K562 (cell line): ENCODE measurements around the gene TRAPPC5. TPM values are rescaled to one million over a fixed set of nuclear protein-coding genes. Genes with fewer than 3 reads are reported as not detected.

ENCODE experiments used
- ATAC-seq: fragments of 200-7000 bp; cut with Tn5 transposase; 3 replicates; pipeline ENCODE4 v1.9.1; 2020; ENCODE audit warnings: moderate library complexity
- BruUV-seq: library from RNA; stranded (reverse); fragments of 400-500 nt; replicated peaks from 2 replicates; lab custom pipeline; 2021; lab: Mats Ljungman, UMichigan
- CTCF ChIA-PET: fragments of 300-600 bp; formaldehyde crosslinking; extraction: SDS; loops from one replicate; lab custom pipeline; 2021; ENCODE audit warnings: low intra/inter-chr PET ratio; lab: Yijun Ruan, JAX
- POLR2A ChIA-PET: fragments of 300-600, 350-650 bp; sonication (Branson Sonifier 250); formaldehyde crosslinking; extraction: SDS; loops from one replicate; lab custom pipeline; 2021; ENCODE audit warnings: antibody characterized with exemption, inconsistent platforms; lab: Yijun Ruan, JAX
- DNase-seq, 4 experiments: peaks; one replicate each; pipeline versions ENCODE4 v3.0.0 to v3.0.0-alpha.2; 2011 to 2018; ENCODE audit warnings: low spot score in 3 of 4, mixed read lengths in 3 of 4; ENCODE audit errors: extremely low read depth in 1 of 4
- FAIRE-seq: peaks from 2 replicates; lab custom pipeline; 2011; peaks lifted over from hg19 to GRCh38; lab: Jason Lieb, UNC
- H2AFZ ChIP-seq: 2 replicates; pipeline ENCODE4 v1.6.0; 2011; ENCODE audit warnings: low read depth, low read length, control low read depth, inconsistent platforms
- H3K27ac ChIP-seq: fragments of 200-600 bp; 3 replicates; pipeline ENCODE4 v1.8.0; 2011; ENCODE audit warnings: low read depth, mild to moderate bottlenecking, control low read depth, inconsistent platforms, low read length, moderate library complexity, mixed read lengths; ENCODE audit errors: extremely low read depth
- H3K27me3 ChIP-seq, 2 experiments: fragments of 300-600 bp in 1 of 2; 2 replicates in 1 of 2; 3 replicates in 1 of 2; pipeline versions ENCODE4 v1.6.0 to v1.8.0; 2011; ENCODE audit warnings: inconsistent platforms in 2 of 2, low read length in 2 of 2, mild to moderate bottlenecking in 1 of 2, mixed read lengths in 1 of 2, moderate library complexity in 1 of 2; ENCODE audit not compliant: control insufficient read depth in 2 of 2, insufficient read depth in 2 of 2
- H3K36me3 ChIP-seq: fragments of 300-600 bp; 3 replicates; pipeline ENCODE4 v1.8.0; 2011; ENCODE audit warnings: mild to moderate bottlenecking, low read length, inconsistent platforms; ENCODE audit not compliant: control insufficient read depth, insufficient read depth
- H3K4me1 ChIP-seq, 2 experiments: fragments of 200-600 bp in 1 of 2; replicated peaks in 1 of 2; 2 replicates in 1 of 2; 3 replicates in 1 of 2; pipeline versions ENCODE4 v1.5.1 to v1.8.0; 2011; ENCODE audit warnings: inconsistent platforms in 2 of 2, low read length in 2 of 2, mild to moderate bottlenecking in 1 of 2, mixed read lengths in 1 of 2, moderate library complexity in 1 of 2; ENCODE audit not compliant: control insufficient read depth in 2 of 2, insufficient read depth in 2 of 2
- H3K4me2 ChIP-seq: 2 replicates; pipeline ENCODE4 v1.6.1; 2011; ENCODE audit warnings: low read length, control low read depth, inconsistent platforms, mixed read lengths; ENCODE audit not compliant: insufficient read depth
- H3K4me3 ChIP-seq: fragments of 200-600 bp; sonication (generic), shearing (Covaris generic); 2 replicates; pipeline ENCODE4 v1.5.1; 2016; ENCODE audit warnings: control low read depth, inconsistent platforms
- H3K79me2 ChIP-seq: fragments of 200-600 bp; 3 replicates; pipeline ENCODE4 v1.8.0; 2011; ENCODE audit warnings: low read length, inconsistent platforms; ENCODE audit not compliant: control insufficient read depth, insufficient read depth
- H3K9ac ChIP-seq, 2 experiments: 2 replicates each; pipeline versions ENCODE4 v1.6.0 to v1.6.1; 2011; ENCODE audit warnings: low read depth in 2 of 2, low read length in 2 of 2, control low read depth in 1 of 2, inconsistent platforms in 1 of 2, mild to moderate bottlenecking in 1 of 2, mixed read lengths in 1 of 2; ENCODE audit not compliant: insufficient read depth in 1 of 2
- H3K9me1 ChIP-seq: one replicate; pipeline ENCODE4 v1.6.0; 2011; ENCODE audit warnings: inconsistent platforms, mild to moderate bottlenecking, low read length, moderate library complexity; ENCODE audit not compliant: control insufficient read depth, insufficient read depth
- H3K9me3 ChIP-seq: replicated peaks from 2 replicates; pipeline ENCODE4 v1.5.1; 2011; ENCODE audit warnings: low read depth, low read length, inconsistent platforms; ENCODE audit not compliant: control insufficient read depth, insufficient read depth
- H4K20me1 ChIP-seq: replicated peaks from 2 replicates; pipeline ENCODE4 v1.6.1; 2011; ENCODE audit warnings: low read length, inconsistent platforms, mixed read lengths; ENCODE audit not compliant: control insufficient read depth, insufficient read depth
- BCOR ChIP-seq: fragments of 450-650 bp; IDR thresholded peaks from 2 replicates; pipeline ENCODE4 v1.6.1; 2016
- HMG20B ChIP-seq: fragments of 250-450 bp; sonication (Bioruptor Pico); IDR thresholded peaks from 2 replicates; pipeline ENCODE4 v1.5.0; 2021; ENCODE audit warnings: mild to moderate bottlenecking
- KDM1A ChIP-seq, 2 experiments: fragments of 450-650 bp; IDR thresholded peaks; 2 replicates each; pipeline ENCODE4 v1.6.1; 2016; ENCODE audit warnings: mild to moderate bottlenecking in 2 of 2
- MECOM ChIP-seq: fragments of 250-450 bp; sonication (Bioruptor Pico); IDR thresholded peaks from 2 replicates; pipeline ENCODE4 v1.8.0; 2022; ENCODE audit warnings: inconsistent platforms
- NR2C2 ChIP-seq, 2 experiments: fragments of 200-800 bp in 1 of 2; sonication (Bioruptor generic) in 1 of 2; sonication (generic) in 1 of 2; formaldehyde crosslinking in 1 of 2; IDR thresholded peaks; 2 replicates each; pipeline versions ENCODE4 v1.6.1 to v1.8.0; 2016 to 2022; ENCODE audit warnings: mild to moderate bottlenecking in 1 of 2, missing compliant biosample characterization in 1 of 2, missing genetic modification characterization in 1 of 2, missing genetic modification reagents in 1 of 2
- RBM25 ChIP-seq: fragments of 200-400 bp; formaldehyde crosslinking; IDR thresholded peaks from 2 replicates; pipeline ENCODE4 v1.6.1; 2018; ENCODE audit warnings: low read length, low read depth, moderate library complexity; ENCODE audit not compliant: severe bottlenecking
- SMARCA5 ChIP-seq: fragments of 450-650 bp; IDR thresholded peaks from 2 replicates; pipeline ENCODE4 v1.6.1; 2016
- SMARCB1 ChIP-seq: IDR thresholded peaks from 2 replicates; pipeline ENCODE4 v1.6.1; 2011; ENCODE audit warnings: improper control_type of control experiment, low read depth; ENCODE audit not compliant: insufficient read length
- ZFP36 ChIP-seq: fragments of 150-350 bp; IDR thresholded peaks from 2 replicates; pipeline ENCODE4 v1.6.1; 2018; ENCODE audit warnings: low read length, low read depth; ENCODE audit not compliant: partially characterized antibody
- ZKSCAN1 ChIP-seq: fragments of 150-350 bp; IDR thresholded peaks from 2 replicates; pipeline ENCODE4 v1.6.1; 2016; ENCODE audit warnings: low read depth, low read length
- ZKSCAN8 ChIP-seq: fragments of 200-800 bp; sonication (Bioruptor generic); IDR thresholded peaks from 2 replicates; pipeline ENCODE4 v1.6.1; 2016; ENCODE audit warnings: missing genetic modification characterization, missing compliant biosample characterization
- ZNF165 ChIP-seq: fragments of 250-450 bp; sonication (Bioruptor Pico); IDR thresholded peaks from 2 replicates; pipeline ENCODE4 v1.4.0; 2020; ENCODE audit warnings: borderline replicate concordance
- ZNF23 ChIP-seq: fragments of 250-450 bp; sonication (Bioruptor Pico); IDR thresholded peaks from 2 replicates; pipeline ENCODE4 v1.4.0; 2020; ENCODE audit warnings: mild to moderate bottlenecking
- ZNF436 ChIP-seq: fragments of 250-450, 450-650 bp; sonication (Bioruptor Pico); formaldehyde crosslinking; IDR thresholded peaks from 2 replicates; pipeline ENCODE4 v1.7.0; 2020; ENCODE audit warnings: mild to moderate bottlenecking
- WGBS: fragments of 100-300 bp; shearing (Covaris generic); methylation state at CpG from one replicate; pipeline ENCODE4 v1.1.6; 2016; ENCODE audit warnings: low coverage, mixed read lengths; ENCODE audit not compliant: insufficient coverage; ENCODE audit errors: missing lambda C conversion rate; 5-methylcytosine and 5-hydroxymethylcytosine counted together
- in situ Hi-C: fragments of 300-500 bp; cut with MboI; formaldehyde crosslinking; loops from 4 replicates; pipeline ENCODE4 v1.15.0; 2018; ENCODE audit warnings: inconsistent platforms, mixed read lengths
- intact Hi-C: fragments of 100-400 bp; cut with micrococcal nuclease; formaldehyde crosslinking; loops from 2 replicates; pipeline ENCODE4 v1.14.2; 2022
- polyA plus RNA-seq, 8 experiments: library from polyadenylated mRNA; depleted of rRNA in 4 of 8; stranded (reverse) in 5 of 8; unstranded in 3 of 8; fragments of >200 nt; fragmentation: Nextera tagmentation in 2 of 8; fragmentation: Illumina TruSeq in 1 of 8; extraction: Ambion mirVana in 2 of 8; extraction: Trizol in 1 of 8; gene quantifications; 2 replicates each; pipeline versions ENCODE4 v1.2.1 to v1.2.3, GENCODE V29; 2011 to 2014; ENCODE audit warnings: inconsistent platforms in 1 of 8, missing spikeins in 1 of 8
- total RNA-seq, 7 experiments: library from RNA; depleted of rRNA in 6 of 7; stranded (reverse); fragments of >200 nt in 6 of 7; fragmentation: Illumina TruSeq in 2 of 7; extraction: Trizol in 2 of 7; gene quantifications; 2 replicates each; pipeline versions ENCODE4 v1.2.1 to v1.2.3, GENCODE V29; 2011 to 2021; ENCODE audit warnings: low replicate concordance in 1 of 7
- TF ChIP-seq, protein P1 (sequence below): IDR thresholded peaks from 3 replicates; pipeline ENCODE4 v1.6.1; 2011; ENCODE audit warnings: borderline replicate concordance, mild to moderate bottlenecking, moderate library complexity; ENCODE audit not compliant: insufficient read length; ENCODE audit errors: extremely low read depth

TRAPPC5 gene
- total and polyA plus RNA-seq, 9 of the 15 experiments (the other 6 are each of a cell fraction or from before 2014, with no cell fraction given) = 2.0 to 76.9 (median 29.3) TPM

GRCh38 chr19:7650148-7650547 lies 30.5 kb upstream of the TRAPPC5 start:
- TF ChIP-seq BCOR (peak; percentile 93), HMG20B (CRISPR knock-in tag) (no peak), MECOM (no peak), SMARCA5 (peak; percentile 91), ZNF23 (no peak), SMARCB1 (no peak), KDM1A (IDR thresholded peaks at IDR 0.05) (peak; percentile 47 to 58; a peak in 3 of 4 replicates), ZNF165 (CRISPR knock-in tag) (no peak), ZFP36 (peak; percentile 98), RBM25 (peak; percentile 16), NR2C2 (CRISPR knock-in tag; IDR thresholded peaks at IDR 0.05) (no peak), NR2C2 (tag; IDR thresholded peaks at IDR 0.05) (no peak), ZKSCAN1 (no peak), ZNF436 (peak; percentile 91), ZKSCAN8 (CRISPR knock-in tag) (no peak)
- TF ChIP-seq, protein P1, sequence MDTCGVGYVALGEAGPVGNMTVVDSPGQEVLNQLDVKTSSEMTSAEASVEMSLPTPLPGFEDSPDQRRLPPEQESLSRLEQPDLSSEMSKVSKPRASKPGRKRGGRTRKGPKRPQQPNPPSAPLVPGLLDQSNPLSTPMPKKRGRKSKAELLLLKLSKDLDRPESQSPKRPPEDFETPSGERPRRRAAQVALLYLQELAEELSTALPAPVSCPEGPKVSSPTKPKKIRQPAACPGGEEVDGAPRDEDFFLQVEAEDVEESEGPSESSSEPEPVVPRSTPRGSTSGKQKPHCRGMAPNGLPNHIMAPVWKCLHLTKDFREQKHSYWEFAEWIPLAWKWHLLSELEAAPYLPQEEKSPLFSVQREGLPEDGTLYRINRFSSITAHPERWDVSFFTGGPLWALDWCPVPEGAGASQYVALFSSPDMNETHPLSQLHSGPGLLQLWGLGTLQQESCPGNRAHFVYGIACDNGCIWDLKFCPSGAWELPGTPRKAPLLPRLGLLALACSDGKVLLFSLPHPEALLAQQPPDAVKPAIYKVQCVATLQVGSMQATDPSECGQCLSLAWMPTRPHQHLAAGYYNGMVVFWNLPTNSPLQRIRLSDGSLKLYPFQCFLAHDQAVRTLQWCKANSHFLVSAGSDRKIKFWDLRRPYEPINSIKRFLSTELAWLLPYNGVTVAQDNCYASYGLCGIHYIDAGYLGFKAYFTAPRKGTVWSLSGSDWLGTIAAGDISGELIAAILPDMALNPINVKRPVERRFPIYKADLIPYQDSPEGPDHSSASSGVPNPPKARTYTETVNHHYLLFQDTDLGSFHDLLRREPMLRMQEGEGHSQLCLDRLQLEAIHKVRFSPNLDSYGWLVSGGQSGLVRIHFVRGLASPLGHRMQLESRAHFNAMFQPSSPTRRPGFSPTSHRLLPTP = peak; percentile 35
- CTCF ChIA-PET = no interaction called here
- no peak overlapping the region for H3K4me3 ChIP-seq
- no peaks in the 10 kb centered on the region for H3K9me1 ChIP-seq
- no peak overlapping the region for H3K9ac ChIP-seq
- H3K9me3 ChIP-seq = no peaks in the 10 kb centered on the region
- H3K4me1 ChIP-seq = peaks cover 2 to 24% of the 10 kb centered on the region in 2 experiments; a peak in 3 of 5 replicates
- POLR2A ChIA-PET = interaction anchor here (0.6 to 0.9 kb wide), 3 partner anchors 10 to 45 kb away, joined by 3 read pairs; no protein-coding TSS in a partner anchor
- H3K36me3 ChIP-seq = peaks cover 21% of the 10 kb centered on the region; the same call in 2 of the 3 replicates
- H2AFZ ChIP-seq = no peak overlapping the region
- ATAC-seq = no peak
- WGBS = 21% methylated on average over 2 of the region's 2 CpGs
- no peak overlapping the region for H3K27ac ChIP-seq
- H3K4me2 ChIP-seq = no peak overlapping the region
- H3K79me2 ChIP-seq = no peaks in the 10 kb centered on the region
- no TSS peak for BruUV-seq
- no peaks in the 10 kb centered on the region for H3K27me3 ChIP-seq
- H4K20me1 ChIP-seq = no peaks in the 10 kb centered on the region
- in situ Hi-C loops (no loop called here), intact Hi-C loops (no loop called here)
- no peak for FAIRE-seq
- no peak for DNase-seq
